D721Med (cell line): Measurements from ENCODE around the gene DTWD2.

Source experiments
- DNase-seq: peaks from one replicate; pipeline ENCODE4 v3.0.0; 2011; ENCODE audit warnings: low spot score; ENCODE audit not compliant: insufficient read length
- FAIRE-seq: peaks from 2 replicates; lab custom pipeline; 2011; peaks lifted over from hg19 to GRCh38; lab: Jason Lieb, UNC
- TF ChIP-seq, protein P1 (sequence below): IDR thresholded peaks from 2 replicates; pipeline ENCODE4 v1.5.1; 2012; ENCODE audit warnings: mild to moderate bottlenecking, control low read depth; ENCODE audit not compliant: insufficient read depth; ENCODE audit errors: missing control alignments

The DTWD2 gene

GRCh38 chr5:118794281-118794680, 194.1 kb downstream of the DTWD2 start:
- FAIRE-seq (no peak), DNase-seq (no peak)
- TF ChIP-seq, protein P1, sequence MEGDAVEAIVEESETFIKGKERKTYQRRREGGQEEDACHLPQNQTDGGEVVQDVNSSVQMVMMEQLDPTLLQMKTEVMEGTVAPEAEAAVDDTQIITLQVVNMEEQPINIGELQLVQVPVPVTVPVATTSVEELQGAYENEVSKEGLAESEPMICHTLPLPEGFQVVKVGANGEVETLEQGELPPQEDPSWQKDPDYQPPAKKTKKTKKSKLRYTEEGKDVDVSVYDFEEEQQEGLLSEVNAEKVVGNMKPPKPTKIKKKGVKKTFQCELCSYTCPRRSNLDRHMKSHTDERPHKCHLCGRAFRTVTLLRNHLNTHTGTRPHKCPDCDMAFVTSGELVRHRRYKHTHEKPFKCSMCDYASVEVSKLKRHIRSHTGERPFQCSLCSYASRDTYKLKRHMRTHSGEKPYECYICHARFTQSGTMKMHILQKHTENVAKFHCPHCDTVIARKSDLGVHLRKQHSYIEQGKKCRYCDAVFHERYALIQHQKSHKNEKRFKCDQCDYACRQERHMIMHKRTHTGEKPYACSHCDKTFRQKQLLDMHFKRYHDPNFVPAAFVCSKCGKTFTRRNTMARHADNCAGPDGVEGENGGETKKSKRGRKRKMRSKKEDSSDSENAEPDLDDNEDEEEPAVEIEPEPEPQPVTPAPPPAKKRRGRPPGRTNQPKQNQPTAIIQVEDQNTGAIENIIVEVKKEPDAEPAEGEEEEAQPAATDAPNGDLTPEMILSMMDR: no peak

- TF ChIP-seq, protein P1: no peak
- DNase-seq (no peak), FAIRE-seq (no peak)
These were observed 194.7 kb downstream of the DTWD2 start for GRCh38 chr5:118793652-118794051.

- TF ChIP-seq, protein P1: no peak
- DNase-seq (no peak), FAIRE-seq (no peak)
These were observed 195.3 kb downstream of the DTWD2 start for GRCh38 chr5:118793091-118793490.

DNA sequence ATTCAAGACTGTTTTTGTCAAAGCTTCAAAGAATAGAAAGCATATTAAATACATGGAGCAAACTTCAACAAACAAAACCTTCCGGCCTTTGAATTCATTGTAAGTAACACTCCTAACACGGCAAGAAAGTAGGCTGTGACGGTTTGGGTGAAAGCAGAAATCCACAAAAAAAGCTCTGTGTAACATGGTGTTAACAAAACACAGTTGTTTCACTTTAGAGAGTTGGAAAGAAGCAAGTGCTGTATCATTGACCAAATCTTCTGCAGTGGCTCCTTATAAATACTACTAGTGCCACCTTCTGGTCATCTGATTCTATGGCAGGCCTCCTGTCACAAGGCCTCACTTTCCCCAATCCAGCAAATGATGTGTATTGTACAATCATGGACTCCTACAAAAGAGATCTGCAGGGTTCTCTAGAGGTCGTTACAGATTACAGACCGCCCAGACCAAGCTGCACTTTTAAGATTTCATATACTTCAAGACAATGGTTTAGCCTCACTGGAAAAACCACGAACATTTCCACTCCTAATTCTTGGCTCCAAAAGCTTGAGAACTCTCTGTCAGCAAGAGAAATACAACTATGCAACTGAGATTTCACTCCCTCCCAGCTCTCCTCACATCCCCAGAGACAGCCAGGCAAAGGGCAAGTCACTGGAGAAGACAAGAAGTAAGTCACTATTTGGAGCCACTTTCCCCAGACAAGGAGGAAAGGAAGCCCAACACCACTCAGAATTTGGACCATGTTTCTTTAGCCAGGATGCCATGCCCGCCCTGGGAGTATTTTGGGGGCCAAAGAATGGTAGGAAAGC, 196.2 kb downstream of the DTWD2 start:
- FAIRE-seq: peak; percentile 56
- TF ChIP-seq, protein P1: peak; percentile 86
- DNase-seq: no peak

DNA sequence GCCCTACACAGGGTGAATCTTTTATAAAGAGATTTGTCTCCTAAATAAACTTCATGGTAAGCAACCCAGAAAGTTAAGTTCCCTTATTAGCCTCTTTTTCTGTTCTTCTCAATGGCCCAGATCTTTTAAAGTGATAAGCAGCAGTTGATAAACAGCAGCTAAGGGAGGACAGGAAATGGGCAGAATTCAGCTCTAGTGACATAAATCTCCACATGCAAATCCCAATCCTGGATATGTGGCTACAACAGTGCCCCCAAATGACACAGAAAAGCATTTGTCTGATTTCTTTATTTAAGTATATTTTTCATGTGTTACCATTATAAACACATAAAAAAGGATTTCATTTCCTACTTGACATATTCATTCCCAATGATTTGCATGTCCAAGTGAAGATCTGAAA, 199.0 kb downstream of the DTWD2 start:
- DNase-seq: no peak
- FAIRE-seq: no peak
- TF ChIP-seq, protein P1: peak; percentile 13

GRCh38 chr5:118788351-118788750, 200.0 kb downstream of the DTWD2 start:
- no peak for DNase-seq

More at GRCh38 chr5:118788351-118788750, 200.0 kb downstream of the DTWD2 start:
- no peak for FAIRE-seq
- TF ChIP-seq, protein P1: no peak
